HT1080 (cell line): ENCODE data around the gene DAPP1. TPM values are rescaled to one million over a fixed set of nuclear protein-coding genes. Genes with fewer than 3 reads are reported as not detected.
"Not testable (repeated sequence)": the region's sequence is repeated elsewhere in the genome, so short reads cannot be mapped to it uniquely, and the experiment has no call there.

Experiments used
- DNase-seq: peaks from one replicate; pipeline ENCODE4 v3.0.0-alpha.2; 2015; ENCODE audit warnings: low read depth
- polyA plus RNA-seq, 2 experiments: library from polyadenylated mRNA; depleted of rRNA; stranded (reverse); fragments of >200 nt; gene quantifications; 2 replicates each; pipeline ENCODE4 v1.2.3, GENCODE V29; 2015
- total RNA-seq: library from RNA; depleted of rRNA; stranded (reverse); fragments of >200 nt; shearing (Covaris generic); gene quantifications from 2 replicates; pipeline ENCODE4 v1.2.3, GENCODE V29; 2014; rRNA removed

DAPP1 gene, protein sequence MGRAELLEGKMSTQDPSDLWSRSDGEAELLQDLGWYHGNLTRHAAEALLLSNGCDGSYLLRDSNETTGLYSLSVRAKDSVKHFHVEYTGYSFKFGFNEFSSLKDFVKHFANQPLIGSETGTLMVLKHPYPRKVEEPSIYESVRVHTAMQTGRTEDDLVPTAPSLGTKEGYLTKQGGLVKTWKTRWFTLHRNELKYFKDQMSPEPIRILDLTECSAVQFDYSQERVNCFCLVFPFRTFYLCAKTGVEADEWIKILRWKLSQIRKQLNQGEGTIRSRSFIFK
- total RNA-seq = 0.20 TPM in 1 of 2 replicates, not detected in the other
- not detected in 2 replicates for polyA plus RNA-seq (2015; cell fraction: cytosol; rRNA removed)
- not detected in 2 replicates for polyA plus RNA-seq (2015; cell fraction: nucleus; rRNA removed)

DNA sequence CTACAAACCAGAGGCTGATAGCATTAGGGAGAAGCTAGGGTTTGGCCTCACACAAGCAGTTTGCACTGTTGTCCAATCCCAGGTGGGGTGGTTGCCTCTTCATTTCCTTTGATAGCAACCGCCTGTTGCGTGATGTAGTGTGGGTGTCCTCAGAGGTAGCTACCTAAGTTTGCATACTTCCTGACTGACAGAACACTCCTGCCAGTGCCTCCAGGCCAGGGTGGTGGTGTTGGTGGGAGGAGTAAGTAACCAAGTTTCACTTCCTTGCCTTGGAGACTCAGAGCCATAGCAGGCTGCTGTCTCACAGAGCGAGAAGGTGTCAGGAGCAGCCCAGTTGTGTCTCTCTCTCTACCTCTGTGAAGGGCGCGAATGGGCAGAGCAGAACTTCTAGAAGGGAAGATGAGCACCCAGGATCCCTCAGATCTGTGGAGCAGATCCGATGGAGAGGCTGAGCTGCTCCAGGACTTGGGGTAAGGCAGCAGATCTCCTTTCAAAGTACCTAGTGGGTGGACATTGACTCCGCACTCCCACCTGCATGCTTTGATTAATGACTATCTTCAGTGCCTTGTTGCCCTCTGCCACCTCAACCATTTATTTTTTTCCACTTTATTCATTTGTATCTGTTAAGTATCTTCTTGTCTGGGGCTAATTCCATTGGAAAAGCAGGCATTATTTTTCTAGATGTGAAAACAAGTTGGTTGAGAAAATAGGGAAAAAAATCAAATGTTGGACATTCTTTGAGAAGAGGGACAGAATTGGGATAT, at the start of gene DAPP1:
Gene DAPP1, plus strand, starts transcription at position 283 of the 764 bp plus-strand sequence. Its CDS starts 87 bp downstream, at position 370.
- DNase-seq = no peak

DNA sequence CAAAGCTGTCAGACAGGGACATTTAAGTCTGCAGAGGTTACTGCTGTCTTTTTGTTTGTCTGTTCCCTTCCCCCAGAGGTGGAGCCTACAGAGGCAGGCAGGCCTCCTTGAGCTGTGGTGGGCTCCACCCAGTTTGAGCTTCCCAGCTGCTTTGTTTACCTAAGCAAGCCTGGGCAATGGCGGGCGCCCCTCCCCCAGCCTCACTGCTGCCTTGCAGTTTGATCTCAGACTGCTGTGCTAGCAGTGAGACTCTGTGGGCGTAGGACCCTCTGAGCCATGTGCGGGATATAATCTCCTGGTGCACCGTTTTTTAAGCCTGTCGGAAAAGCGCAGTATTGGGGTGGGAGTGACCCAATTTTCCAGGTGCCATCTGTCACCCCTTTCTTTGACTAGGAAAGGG, 45.8 kb upstream of the DAPP1 start:
- DNase-seq = not testable (repeated sequence)

DNA sequence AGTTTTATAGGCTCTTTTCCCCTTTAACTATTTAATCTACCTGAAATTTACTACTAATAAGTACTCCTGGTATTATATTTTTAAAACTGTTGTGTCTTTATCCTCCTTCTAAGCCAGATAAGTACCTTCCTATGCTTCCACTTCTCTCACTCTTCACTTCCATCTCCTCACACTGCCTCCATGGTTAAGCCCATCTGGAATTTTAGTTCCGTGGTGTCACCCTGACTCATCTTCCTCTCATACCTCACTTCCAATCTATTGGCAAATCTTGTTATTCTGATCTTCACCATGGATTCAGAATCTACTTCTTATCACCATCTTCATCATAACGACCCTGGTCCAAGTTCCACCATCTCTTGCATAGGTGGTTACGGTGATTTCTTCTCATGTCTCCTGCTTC, 32.7 kb upstream of the DAPP1 start:
- peak; percentile 52 for DNase-seq

DNA sequence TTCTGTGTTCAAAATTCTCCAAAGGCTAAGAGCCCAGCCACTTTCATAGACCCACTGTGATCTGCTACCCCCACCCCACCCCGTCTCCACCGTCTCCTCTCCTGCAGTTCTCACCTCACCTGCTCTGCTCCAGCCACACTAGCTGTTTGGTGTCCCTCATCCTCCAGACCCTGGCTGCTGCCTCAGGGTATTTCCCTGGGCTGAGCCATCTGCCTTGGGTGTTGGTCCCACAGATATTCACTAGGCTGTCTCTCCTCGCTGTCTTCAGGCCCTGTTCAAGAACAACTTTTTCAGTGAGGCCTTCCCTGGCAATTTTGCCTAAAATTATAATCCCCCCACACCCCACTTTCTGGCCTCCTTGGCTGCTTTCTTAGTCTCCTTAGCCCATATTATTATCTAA, 31.8 kb upstream of the DAPP1 start:
- no peak for DNase-seq

DNA sequence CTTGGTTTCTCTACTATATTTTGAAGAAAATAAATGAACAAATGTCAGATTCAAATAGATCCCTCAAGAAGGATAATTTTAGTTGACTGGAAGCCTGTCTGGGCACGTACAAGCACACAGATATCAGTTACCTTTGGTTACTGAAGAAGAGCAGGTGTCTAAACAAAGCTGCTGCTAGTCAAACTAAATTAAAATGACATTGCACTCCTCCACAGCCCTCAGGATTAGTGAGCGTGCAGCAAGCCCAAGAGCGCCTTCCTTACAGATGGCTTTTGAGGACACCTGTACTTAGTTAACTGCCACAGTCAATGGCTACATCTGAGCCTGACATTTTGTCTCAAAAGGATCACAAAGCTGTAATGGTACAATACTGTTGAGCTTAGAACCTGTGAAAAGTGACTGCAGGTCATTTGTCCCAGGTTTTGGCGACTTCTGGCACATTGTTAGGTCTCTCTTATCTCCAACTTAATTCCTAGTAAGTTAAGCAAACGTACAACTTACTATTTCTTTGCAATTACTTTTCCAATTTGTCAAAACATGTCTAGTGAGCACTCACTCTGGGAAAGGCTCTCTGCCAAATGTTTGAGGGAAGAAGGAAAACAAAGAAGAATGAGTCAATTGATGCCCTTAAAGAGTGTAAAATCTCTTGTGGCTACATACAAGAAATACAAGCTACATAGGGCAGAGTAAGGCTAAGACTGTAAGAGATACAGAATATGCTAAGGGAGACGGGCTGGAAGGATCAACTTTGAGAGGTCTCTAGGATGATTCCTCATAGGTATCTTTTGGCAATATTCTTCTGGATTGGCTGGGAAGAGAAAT, 25.6 kb upstream of the DAPP1 start:
- peak; percentile 63 for DNase-seq

- DNase-seq = no peak
These were observed 16.2 kb upstream of the DAPP1 start for GRCh38 chr4:99800332-99801004.

GRCh38 chr4:99801005-99801699, 15.5 kb upstream of the DAPP1 start:
- no peak for DNase-seq

GRCh38 chr4:99803566-99804101, 13.0 kb upstream of the DAPP1 start:
- no peak for DNase-seq

- DNase-seq = no peak
These were observed 10.1 kb upstream of the DAPP1 start for GRCh38 chr4:99806545-99806944.

- no peak for DNase-seq
These were observed 9.0 kb upstream of the DAPP1 start for GRCh38 chr4:99807666-99808065.

GRCh38 chr4:99808260-99808857, 8.3 kb upstream of the DAPP1 start:
- peak; percentile 62 for DNase-seq

DNA sequence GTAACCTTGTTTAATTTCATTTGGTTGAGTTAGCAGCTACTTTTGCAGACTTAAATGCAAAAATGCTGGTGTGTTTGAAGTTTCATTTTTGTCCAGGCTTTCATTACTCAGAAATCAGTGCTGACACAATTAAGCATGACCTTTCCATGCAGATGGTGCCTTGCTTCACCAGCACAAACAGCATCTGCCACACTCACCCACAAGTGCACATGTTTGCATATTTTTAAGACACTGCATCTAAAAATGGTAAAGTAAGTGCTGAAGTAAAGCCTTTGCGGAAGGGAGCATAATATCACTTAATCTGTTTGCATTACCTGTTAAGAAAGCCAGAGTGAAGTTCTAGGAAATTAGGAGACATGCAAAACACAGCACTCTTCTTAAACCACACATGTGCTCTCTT, 7.3 kb upstream of the DAPP1 start:
- no peak for DNase-seq

- no peak for DNase-seq
These were observed 6.1 kb upstream of the DAPP1 start for GRCh38 chr4:99810536-99810935.

DNA sequence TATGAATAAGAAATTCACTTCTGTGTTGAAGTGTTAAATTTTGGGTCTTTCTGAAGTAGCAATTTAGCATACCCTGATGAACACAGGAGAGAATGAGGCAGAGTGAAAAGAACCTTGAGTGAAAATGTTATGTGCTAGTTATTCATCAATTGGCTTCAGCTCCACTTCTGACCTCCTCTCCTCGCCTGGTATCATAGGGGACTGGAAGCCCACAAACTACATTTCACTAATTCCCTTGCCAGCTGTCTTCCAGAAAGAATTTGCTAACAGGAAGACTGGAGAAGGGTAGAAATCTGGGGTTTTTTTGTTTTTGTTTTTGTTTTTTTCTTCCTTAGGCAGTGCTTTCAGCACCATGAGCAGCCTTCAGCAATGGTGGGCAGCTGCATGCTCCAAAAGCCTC, 5.5 kb upstream of the DAPP1 start:
- no peak for DNase-seq

GRCh38 chr4:99811850-99812249, 4.8 kb upstream of the DAPP1 start:
- DNase-seq = peak; percentile 12

DNA sequence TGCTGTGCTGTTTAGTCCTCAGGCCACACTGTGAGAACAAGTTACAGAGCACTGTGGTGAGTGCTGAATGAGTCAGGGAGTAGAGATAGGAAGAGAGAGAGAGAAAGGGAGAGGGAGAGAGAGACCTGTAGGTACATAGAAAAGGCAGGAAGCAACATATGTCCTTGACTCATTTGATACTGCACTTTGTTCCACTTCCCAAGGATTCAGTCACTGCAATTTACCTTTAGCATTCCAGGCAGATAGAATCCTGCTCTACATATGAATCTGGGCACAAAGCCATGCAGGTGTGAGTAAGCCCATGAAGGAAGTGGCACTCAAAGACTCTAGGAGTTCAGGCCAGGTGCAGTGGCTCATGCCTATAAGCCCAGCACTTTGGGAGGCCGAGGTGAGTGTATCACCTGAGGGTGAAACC, 1.0 kb upstream of the DAPP1 start:
- peak; percentile 85 for DNase-seq

- no peak for DNase-seq
These were observed 773 bp downstream of the DAPP1 start for GRCh38 chr4:99817309-99817890.

DNA sequence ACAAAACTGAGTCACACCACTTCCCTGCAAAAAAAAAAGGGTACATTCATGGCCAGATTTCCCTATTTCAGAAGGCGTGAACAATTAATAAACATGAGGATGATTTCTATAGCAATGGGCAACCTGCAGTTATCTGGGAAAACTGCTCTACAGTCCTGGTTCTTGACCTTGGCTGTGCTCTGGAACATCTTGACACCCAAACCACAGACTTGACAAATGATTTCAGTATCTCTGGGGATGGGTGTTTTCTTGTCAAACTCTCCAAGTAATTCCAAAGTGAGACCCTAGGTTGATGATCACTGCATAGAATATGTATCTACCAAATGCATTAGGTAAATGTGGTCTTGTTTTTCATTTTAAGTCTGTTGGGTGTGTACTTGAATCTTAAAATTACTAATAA, 2.0 kb downstream of the DAPP1 start:
- no peak for DNase-seq

GRCh38 chr4:99821918-99822503, 5.4 kb downstream of the DAPP1 start:
- no peak for DNase-seq
